NCI-H226 (cell line): ENCODE measurements around the gene SAA4.
"Not testable (repeated sequence)": the region's sequence is repeated elsewhere in the genome, so short reads cannot be mapped to it uniquely, and the experiment has no call there.

ENCODE experiments used
- DNase-seq: peaks from one replicate; pipeline ENCODE4 v3.0.0-alpha.2; 2015

Gene SAA4, protein sequence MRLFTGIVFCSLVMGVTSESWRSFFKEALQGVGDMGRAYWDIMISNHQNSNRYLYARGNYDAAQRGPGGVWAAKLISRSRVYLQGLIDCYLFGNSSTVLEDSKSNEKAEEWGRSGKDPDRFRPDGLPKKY

GRCh38 chr11:18236664-18237356 lies at the start of gene SAA4:
Gene SAA4 (minus strand): TSS chr11:18236802. CDS start chr11:18235926, 876 bp downstream.
- no peak for DNase-seq

GRCh38 chr11:18285841-18286240 lies 49.2 kb upstream of the SAA4 start:
- DNase-seq, result no peak

DNA sequence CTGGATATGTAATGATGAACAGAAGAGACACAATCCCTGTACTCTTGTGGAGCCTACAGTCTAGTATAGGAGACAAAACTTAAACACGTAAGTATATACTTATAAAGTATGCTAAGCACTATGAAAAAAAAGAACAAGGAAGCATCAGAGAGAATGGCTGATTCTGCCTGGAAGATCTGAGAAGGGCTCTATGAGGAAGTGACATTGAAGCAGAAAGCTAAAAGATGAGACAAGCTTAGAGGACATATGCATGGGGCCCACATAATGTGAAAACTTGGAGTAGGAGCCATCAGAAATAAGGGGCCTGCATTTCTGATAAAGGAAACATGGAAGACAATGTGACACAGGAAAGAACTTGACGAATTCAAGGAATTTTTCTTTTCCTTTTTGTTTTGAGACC lies 46.0 kb upstream of the SAA4 start:
- no peak for DNase-seq

- DNase-seq, result no peak
Observed at GRCh38 chr11:18280438-18281045, 43.9 kb upstream of the SAA4 start.

DNA sequence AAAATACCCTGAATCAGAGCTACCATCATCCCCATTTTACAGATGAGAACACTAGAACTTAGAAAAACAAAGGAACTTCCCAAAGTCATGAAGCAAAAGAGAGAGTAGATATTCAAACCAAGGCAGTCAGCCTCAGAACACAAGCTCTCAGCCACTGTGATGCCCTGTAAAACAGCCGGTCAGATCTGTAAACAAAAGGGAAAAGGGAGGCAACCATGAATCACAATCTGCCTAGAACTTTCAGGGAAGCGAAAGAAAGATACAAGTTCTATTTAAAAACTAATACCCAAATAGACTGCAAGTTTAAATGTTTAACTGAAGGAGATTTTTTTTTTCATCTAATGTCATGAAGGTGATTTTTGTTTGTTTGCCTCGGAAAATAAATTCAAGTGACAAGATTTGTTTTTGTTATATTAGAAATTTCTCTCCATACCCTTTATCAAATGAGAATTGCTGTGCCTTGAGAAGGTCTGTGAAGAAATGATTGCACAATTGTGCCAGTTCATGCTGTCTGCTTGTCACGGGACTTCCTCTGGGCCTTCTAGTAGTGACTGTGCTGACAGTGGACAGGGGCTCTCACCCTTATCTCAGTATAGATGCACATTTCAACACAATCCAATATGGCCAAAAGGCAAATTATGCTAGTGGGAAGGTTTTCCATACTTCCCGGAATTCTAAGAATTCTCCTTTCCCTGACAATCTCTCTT lies 41.1 kb upstream of the SAA4 start:
- no peak for DNase-seq

DNA sequence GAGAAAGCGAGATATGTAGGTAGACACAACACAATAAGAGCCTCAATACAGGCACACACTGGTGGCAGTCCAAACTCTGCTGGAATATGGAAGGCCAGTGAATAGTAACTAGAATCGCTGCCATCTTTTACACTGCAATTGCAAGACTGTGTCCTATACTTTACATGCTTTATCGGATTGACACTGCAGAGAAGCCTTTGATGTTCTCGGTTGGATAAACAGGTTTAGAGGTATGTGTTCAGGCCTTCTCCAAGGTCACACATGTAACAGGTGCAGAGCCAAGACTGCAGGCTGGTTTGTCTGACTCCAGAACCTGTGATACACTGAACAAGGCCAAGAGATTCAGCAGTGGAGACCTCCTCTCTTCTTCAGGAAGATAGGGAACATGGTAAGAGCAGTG lies 34.6 kb upstream of the SAA4 start:
- no peak for DNase-seq

GRCh38 chr11:18270102-18270501 lies 33.5 kb upstream of the SAA4 start:
- DNase-seq, result no peak

DNA sequence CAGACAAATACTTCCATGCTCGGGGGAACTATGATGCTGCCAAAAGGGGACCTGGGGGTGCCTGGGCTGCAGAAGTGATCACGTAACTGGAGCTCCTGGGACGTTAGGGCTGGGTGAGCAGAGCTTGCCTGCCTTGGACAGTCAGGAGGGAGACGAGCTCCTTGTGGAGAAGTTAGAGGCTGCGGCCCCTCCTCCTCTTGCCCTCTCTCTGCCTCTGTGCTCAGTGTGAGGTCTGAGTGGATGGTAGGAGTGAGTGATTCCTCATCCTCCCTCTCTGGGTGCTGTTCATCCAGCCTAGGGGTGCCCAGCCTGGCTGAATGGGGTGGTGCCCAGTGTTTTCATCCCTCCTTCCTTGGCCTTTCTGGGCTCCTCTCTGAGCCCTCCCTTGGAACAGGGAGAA lies 32.6 kb upstream of the SAA4 start:
- DNase-seq, result not testable (repeated sequence)

GRCh38 chr11:18267335-18268133 lies 30.9 kb upstream of the SAA4 start:
- not testable (repeated sequence) for DNase-seq

DNA sequence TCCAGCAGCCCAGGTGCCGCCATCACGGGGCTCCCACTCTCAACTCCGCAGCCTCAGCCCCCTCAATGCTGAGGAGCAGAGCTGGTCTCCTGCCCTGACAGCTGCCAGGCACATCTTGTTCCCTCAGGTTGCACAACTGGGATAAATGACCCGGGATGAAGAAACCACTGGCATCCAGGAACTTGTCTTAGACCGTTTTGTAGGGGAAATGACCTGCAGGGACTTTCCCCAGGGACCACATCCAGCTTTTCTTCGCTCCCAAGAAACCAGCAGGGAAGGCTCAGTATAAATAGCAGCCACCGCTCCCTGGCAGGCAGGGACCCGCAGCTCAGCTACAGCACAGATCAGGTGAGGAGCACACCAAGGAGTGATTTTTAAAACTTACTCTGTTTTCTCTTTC lies 29.3 kb upstream of the SAA4 start, which contains the start of gene SAA1:
TSS of gene SAA1 (plus strand) at position 316 of the 400 bp plus-strand sequence. CDS start 624 bp downstream, outside the sequence.
- no peak for DNase-seq

DNA sequence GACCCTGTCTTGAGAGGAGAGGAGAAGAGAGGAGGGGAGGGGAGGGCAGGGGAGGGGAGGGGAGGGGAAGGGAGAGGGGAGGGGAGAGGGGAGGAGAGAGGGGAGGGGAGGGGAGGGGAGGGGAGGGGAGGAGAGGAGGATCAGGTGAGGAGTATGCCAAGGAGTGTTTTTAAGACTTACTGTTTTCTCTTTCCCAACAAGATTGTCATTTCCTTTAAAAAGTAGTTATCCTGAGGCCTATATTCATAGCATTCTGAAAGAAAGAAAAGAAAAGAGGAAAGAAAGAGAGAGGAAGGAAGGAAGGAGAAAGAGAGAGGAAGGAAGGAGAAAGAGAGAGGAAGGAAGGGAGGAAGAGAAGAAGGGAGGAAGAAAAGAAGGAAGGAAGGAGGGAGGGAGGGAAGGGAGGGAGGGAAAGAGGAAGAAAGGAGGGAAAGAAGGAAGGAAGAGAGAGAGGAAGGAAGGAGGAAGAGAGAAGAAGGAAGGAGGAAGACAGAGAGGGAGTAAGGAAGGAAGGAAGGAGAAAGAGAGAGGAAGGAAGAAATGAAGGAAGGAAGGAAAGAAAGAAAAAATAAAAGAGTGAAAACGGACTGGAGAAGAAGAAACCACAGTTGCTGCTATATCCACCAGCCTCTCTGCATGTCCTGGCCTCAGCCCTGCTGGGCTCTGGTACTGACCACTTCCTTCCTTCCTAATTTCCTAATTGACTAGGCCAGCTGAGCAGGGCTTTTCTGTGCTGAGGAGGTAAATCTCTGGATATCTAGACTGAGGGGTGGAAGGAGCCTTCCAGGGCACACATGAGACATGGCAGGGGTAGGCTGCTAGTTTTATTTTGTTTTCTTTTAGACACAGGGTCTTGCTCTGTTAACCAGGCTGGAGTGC lies 28.3 kb upstream of the SAA4 start:
- DNase-seq, result no peak

DNA sequence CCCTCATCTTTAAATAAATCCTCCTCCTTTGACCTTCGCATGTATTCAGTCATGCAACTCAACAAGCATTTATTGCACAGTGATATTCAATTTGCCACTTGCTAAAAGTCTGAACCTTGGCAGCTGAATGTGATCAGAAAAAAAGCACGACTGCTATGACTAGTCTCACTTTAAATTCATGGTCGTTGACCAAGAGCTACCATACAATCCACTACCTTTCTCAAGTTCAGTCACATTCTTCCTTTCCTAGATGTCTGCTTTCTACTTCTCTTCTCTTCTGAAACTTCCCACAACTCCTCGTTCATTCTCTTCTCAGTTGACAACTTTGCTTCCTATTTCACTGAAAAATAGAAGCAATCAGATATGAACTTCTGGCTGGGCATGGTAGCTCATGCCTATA lies 27.4 kb upstream of the SAA4 start:
- DNase-seq, result no peak

DNA sequence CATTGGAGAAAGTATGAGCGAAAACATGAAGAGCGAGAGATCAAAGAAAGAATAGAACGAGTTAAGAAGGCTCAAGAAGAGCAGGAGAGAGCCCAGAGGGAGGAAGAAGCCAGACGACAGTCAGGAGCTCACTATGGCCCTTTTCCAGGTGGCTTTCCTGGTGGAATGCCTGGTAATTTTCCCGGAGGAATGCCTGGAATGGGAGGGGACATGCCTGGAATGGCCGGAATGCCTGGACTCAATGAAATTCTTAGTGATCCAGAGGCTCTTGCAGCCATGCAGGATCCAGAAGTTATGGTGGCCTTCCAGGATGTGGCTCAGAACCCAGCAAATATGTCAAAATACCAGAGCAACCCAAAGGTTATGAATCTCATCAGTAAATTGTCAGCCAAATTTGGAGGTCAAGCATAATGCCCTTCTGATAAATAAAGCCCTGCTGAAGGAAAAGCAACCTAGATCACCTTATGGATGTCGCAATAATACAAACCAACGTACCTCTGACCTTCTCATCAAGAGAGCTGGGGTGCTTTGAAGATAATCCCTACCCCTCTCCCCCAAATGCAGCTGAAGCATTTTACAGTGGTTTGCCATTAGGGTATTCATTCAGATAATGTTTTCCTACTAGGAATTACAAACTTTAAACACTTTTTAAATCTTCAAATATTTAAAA lies 26.2 kb upstream of the SAA4 start:
- DNase-seq, result peak; percentile 47

- no peak for DNase-seq
Observed at GRCh38 chr11:18261721-18262120, 25.1 kb upstream of the SAA4 start.

GRCh38 chr11:18259259-18259658 lies 22.7 kb upstream of the SAA4 start:
- no peak for DNase-seq

DNA sequence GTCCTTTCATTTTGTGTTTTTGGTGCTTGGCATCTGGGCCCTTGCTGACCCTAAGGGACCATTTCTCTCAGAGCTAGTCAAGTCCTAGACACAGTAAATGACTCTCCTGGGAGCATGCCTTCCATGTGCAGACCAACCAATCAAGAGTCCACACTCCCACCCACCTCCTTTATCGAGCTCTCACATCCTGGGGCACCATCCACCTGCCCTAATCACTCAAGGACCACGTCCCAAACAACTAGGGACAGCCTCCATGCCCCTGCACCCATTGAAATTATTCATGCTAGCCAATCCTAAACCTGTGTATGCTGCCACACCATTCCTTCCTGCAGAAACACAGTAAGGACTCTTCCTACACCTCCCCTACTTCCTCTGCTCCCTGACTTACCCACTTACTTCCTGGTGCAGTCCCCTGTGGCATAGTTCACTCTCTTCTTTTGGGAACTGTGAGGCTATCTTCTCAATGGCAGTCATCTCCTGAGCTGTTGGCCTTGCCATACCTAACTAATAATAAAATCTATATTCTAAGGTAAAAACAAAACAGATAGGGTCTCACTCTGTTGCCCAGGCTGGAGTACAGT lies 18.3 kb upstream of the SAA4 start:
- DNase-seq, result no peak

- DNase-seq, result no peak
Observed at GRCh38 chr11:18253778-18254338, 17.3 kb upstream of the SAA4 start.

- DNase-seq, result no peak
Observed at GRCh38 chr11:18253233-18253632, 16.6 kb upstream of the SAA4 start.

DNA sequence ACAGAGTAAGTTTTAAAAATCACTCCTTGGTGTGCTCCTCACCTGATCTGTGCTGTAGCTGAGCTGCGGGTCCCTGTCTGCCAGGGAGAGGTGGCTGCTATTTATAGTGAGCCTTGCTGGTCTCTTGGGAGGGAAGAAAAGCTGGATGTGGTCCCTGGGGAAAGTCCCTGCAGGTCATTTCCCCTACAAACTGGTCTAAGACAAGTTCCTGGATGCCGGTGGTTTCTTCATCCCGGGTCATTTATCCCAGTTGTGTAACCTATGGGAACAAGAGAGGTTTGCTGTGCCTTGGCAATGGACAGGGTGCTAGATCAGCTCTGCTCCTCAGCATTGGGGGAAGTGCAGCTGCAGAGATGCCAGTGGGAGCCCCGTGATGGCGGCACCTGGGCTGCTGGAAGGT lies 12.0 kb upstream of the SAA4 start, which contains the start of gene SAA2:
TSS of gene SAA2 (minus strand) at position 108 of the 400 bp plus-strand sequence. CDS start 657 bp downstream, outside the sequence.
- no peak for DNase-seq

GRCh38 chr11:18247191-18247581 lies 10.6 kb upstream of the SAA4 start:
- DNase-seq, result not testable (repeated sequence)
